ENCODE measurements around the gene RAD51B.

- TF ChIP-seq CTCF (IDR thresholded peaks at IDR 0.05) (no peak), POLR2A (IDR thresholded peaks at IDR 0.05) (no peak)
Measured at GRCh38 chr14:68671909-68672308, 852.3 kb downstream of the RAD51B start.

Measured in thyroid gland (tissue), 4 donors.